Measurements from ENCODE around the gene DYNC1H1.

The DYNC1H1 gene

GRCh38 chr14:102071283-102071998, 107.1 kb downstream of the DYNC1H1 start:
- Histone ChIP-seq H2AFZ (ENCODE audit: low read length) (peak overlapping the region; percentile 33), H3K4me3 (ENCODE audit: low read length in 2 of 2) (no peak overlapping the region), H3K18ac (ENCODE audit: low read length) (no peak overlapping the region), H3K9me3 (replicated peaks in 1 of 2; ENCODE audit: control insufficient read depth in 2 of 2, insufficient read depth in 1 of 2, low read depth in 1 of 2, low read length in 2 of 2) (peaks cover 3 to 4% of the 10 kb centered on the region in 2 donors), H3K79me1 (ENCODE audit: low read depth, low read length) (no peaks in the 10 kb centered on the region), H4K8ac (ENCODE audit: low read depth, low read length) (no peak overlapping the region), H3K27me3 (ENCODE audit: control insufficient read depth in 3 of 3, insufficient read depth in 3 of 3, low read depth in 1 of 3, low read length in 3 of 3) (no peaks in the 10 kb centered on the region), H2BK12ac (ENCODE audit: low read length) (no peak overlapping the region), H3K4ac (ENCODE audit: low read length) (no peak overlapping the region), H3K36me3 (replicated peaks in 1 of 2; ENCODE audit: control insufficient read depth in 2 of 2, insufficient read depth in 2 of 2, low read length in 2 of 2) (peaks cover 0 to 2% of the 10 kb centered on the region in 2 donors), H3K4me1 (ENCODE audit: control insufficient read depth in 2 of 2, insufficient read depth in 1 of 2, low read depth in 1 of 2, low read length in 2 of 2) (peaks cover 0 to under 1% of the 10 kb centered on the region in 2 donors), H3K14ac (ENCODE audit: low read length) (no peak overlapping the region), H2BK15ac (ENCODE audit: low read length) (no peak overlapping the region), H2AK5ac (ENCODE audit: low read depth, low read length) (no peak overlapping the region), H2BK5ac (ENCODE audit: low read length) (no peak overlapping the region), H4K91ac (ENCODE audit: low read depth, low read length, poor library complexity) (no peak overlapping the region), H3K4me2 (ENCODE audit: insufficient read depth, low read length, poor library complexity, severe bottlenecking) (no peak overlapping the region), H3K27ac (replicated peaks; ENCODE audit: low read length) (no peak overlapping the region), H2BK120ac (ENCODE audit: low read depth, low read length) (no peak overlapping the region), H3K23ac (ENCODE audit: low read depth, low read length, poor library complexity) (no peak overlapping the region), H3K9ac (ENCODE audit: low read depth, low read length, poor library complexity) (no peak overlapping the region)
- no CpG with 5 or more reads among the region's 10 CpGs for WGBS, 2 donors (ENCODE audit: extremely low coverage in 2 of 2, insufficient read length in 2 of 2, insufficient replicate concordance in 1 of 2)
- no peak for DNase-seq (ENCODE audit: low spot score)

GRCh38 chr14:102074415-102074964, 110.1 kb downstream of the DYNC1H1 start:
- no peak overlapping the region for H2AFZ ChIP-seq (ENCODE audit: low read length)
- H3K79me1 ChIP-seq (ENCODE audit: low read depth, low read length): no peaks in the 10 kb centered on the region
- no peaks in the 10 kb centered on the region for H3K27me3 ChIP-seq (ENCODE audit: control insufficient read depth in 3 of 3, insufficient read depth in 3 of 3, low read depth in 1 of 3, low read length in 3 of 3)
- no peak overlapping the region for H3K4ac ChIP-seq (ENCODE audit: low read length)
- H2BK5ac ChIP-seq (ENCODE audit: low read length): no peak overlapping the region
- no peak overlapping the region for H3K4me3 ChIP-seq (ENCODE audit: low read length in 2 of 2)
- WGBS, 2 donors (ENCODE audit: extremely low coverage in 2 of 2, insufficient read length in 2 of 2, insufficient replicate concordance in 1 of 2): no CpG with 5 or more reads among the region's 4 CpGs
- no peak overlapping the region for H3K23ac ChIP-seq (ENCODE audit: low read depth, low read length, poor library complexity)
- H4K91ac ChIP-seq (ENCODE audit: low read depth, low read length, poor library complexity): no peak overlapping the region
- H3K18ac ChIP-seq (ENCODE audit: low read length): no peak overlapping the region
- no peak overlapping the region for H2BK12ac ChIP-seq (ENCODE audit: low read length)
- H4K8ac ChIP-seq (ENCODE audit: low read depth, low read length): no peak overlapping the region
- H2AK5ac ChIP-seq (ENCODE audit: low read depth, low read length): no peak overlapping the region
- no peak for DNase-seq (ENCODE audit: low spot score)
- no peak overlapping the region for H3K14ac ChIP-seq (ENCODE audit: low read length)
- no peak overlapping the region for H2BK15ac ChIP-seq (ENCODE audit: low read length)
- peaks cover 3 to 4% of the 10 kb centered on the region in 2 donors for H3K9me3 ChIP-seq (replicated peaks in 1 of 2; ENCODE audit: control insufficient read depth in 2 of 2, insufficient read depth in 1 of 2, low read depth in 1 of 2, low read length in 2 of 2)
- no peak overlapping the region for H3K4me2 ChIP-seq (ENCODE audit: insufficient read depth, low read length, poor library complexity, severe bottlenecking)
- H3K9ac ChIP-seq (ENCODE audit: low read depth, low read length, poor library complexity): no peak overlapping the region
- H3K4me1 ChIP-seq (ENCODE audit: control insufficient read depth in 2 of 2, insufficient read depth in 1 of 2, low read depth in 1 of 2, low read length in 2 of 2): no peaks in the 10 kb centered on the region
- peaks cover 7 to 17% of the 10 kb centered on the region in 2 donors for H3K36me3 ChIP-seq (replicated peaks in 1 of 2; ENCODE audit: control insufficient read depth in 2 of 2, insufficient read depth in 2 of 2, low read length in 2 of 2)
- H2BK120ac ChIP-seq (ENCODE audit: low read depth, low read length): no peak overlapping the region
- H3K27ac ChIP-seq (replicated peaks; ENCODE audit: low read length): no peak overlapping the region

GRCh38 chr14:102075155-102075554, 110.8 kb downstream of the DYNC1H1 start:
- no peak overlapping the region for H3K23ac ChIP-seq (ENCODE audit: low read depth, low read length, poor library complexity)
- no peak overlapping the region for H3K18ac ChIP-seq (ENCODE audit: low read length)
- no peak overlapping the region for H3K14ac ChIP-seq (ENCODE audit: low read length)
- no peak overlapping the region for H2BK12ac ChIP-seq (ENCODE audit: low read length)
- no peaks in the 10 kb centered on the region for H3K4me1 ChIP-seq (ENCODE audit: control insufficient read depth in 2 of 2, insufficient read depth in 1 of 2, low read depth in 1 of 2, low read length in 2 of 2)
- H2AFZ ChIP-seq (ENCODE audit: low read length): no peak overlapping the region
- no peak for DNase-seq (ENCODE audit: low spot score)
- no CpG with 5 or more reads among the region's 4 CpGs for WGBS, 2 donors (ENCODE audit: extremely low coverage in 2 of 2, insufficient read length in 2 of 2, insufficient replicate concordance in 1 of 2)
- H2BK5ac ChIP-seq (ENCODE audit: low read length): no peak overlapping the region
- H3K4ac ChIP-seq (ENCODE audit: low read length): no peak overlapping the region
- H3K9ac ChIP-seq (ENCODE audit: low read depth, low read length, poor library complexity): no peak overlapping the region
- H3K27me3 ChIP-seq (ENCODE audit: control insufficient read depth in 3 of 3, insufficient read depth in 3 of 3, low read depth in 1 of 3, low read length in 3 of 3): no peaks in the 10 kb centered on the region
- peaks cover 4 to 5% of the 10 kb centered on the region in 2 donors for H3K9me3 ChIP-seq (replicated peaks in 1 of 2; ENCODE audit: control insufficient read depth in 2 of 2, insufficient read depth in 1 of 2, low read depth in 1 of 2, low read length in 2 of 2)
- H2BK120ac ChIP-seq (ENCODE audit: low read depth, low read length): no peak overlapping the region
- peaks cover 10 to 23% of the 10 kb centered on the region in 2 donors for H3K36me3 ChIP-seq (replicated peaks in 1 of 2; ENCODE audit: control insufficient read depth in 2 of 2, insufficient read depth in 2 of 2, low read length in 2 of 2)
- no peak overlapping the region for H4K91ac ChIP-seq (ENCODE audit: low read depth, low read length, poor library complexity)
- H3K27ac ChIP-seq (replicated peaks; ENCODE audit: low read length): no peak overlapping the region
- no peak overlapping the region for H2AK5ac ChIP-seq (ENCODE audit: low read depth, low read length)
- no peak overlapping the region for H4K8ac ChIP-seq (ENCODE audit: low read depth, low read length)
- no peak overlapping the region for H2BK15ac ChIP-seq (ENCODE audit: low read length)
- H3K4me2 ChIP-seq (ENCODE audit: insufficient read depth, low read length, poor library complexity, severe bottlenecking): no peak overlapping the region
- H3K4me3 ChIP-seq (ENCODE audit: low read length in 2 of 2): no peak overlapping the region
- no peaks in the 10 kb centered on the region for H3K79me1 ChIP-seq (ENCODE audit: low read depth, low read length)

- Histone ChIP-seq H2AK5ac (ENCODE audit: low read depth, low read length) (no peak overlapping the region), H3K36me3 (replicated peaks in 1 of 2; ENCODE audit: control insufficient read depth in 2 of 2, insufficient read depth in 2 of 2, low read length in 2 of 2) (peaks cover 19 to 45% of the 10 kb centered on the region in 2 donors), H3K4me2 (ENCODE audit: insufficient read depth, low read length, poor library complexity, severe bottlenecking) (no peak overlapping the region), H3K27ac (replicated peaks; ENCODE audit: low read length) (no peak overlapping the region), H2AFZ (ENCODE audit: low read length) (no peak overlapping the region), H3K4me3 (ENCODE audit: low read length in 2 of 2) (no peak overlapping the region), H3K27me3 (ENCODE audit: control insufficient read depth in 3 of 3, insufficient read depth in 3 of 3, low read depth in 1 of 3, low read length in 3 of 3) (no peaks in the 10 kb centered on the region), H3K23ac (ENCODE audit: low read depth, low read length, poor library complexity) (peak overlapping the region; percentile 80), H3K14ac (ENCODE audit: low read length) (no peak overlapping the region), H2BK5ac (ENCODE audit: low read length) (no peak overlapping the region), H4K8ac (ENCODE audit: low read depth, low read length) (no peak overlapping the region), H3K9ac (ENCODE audit: low read depth, low read length, poor library complexity) (no peak overlapping the region), H2BK120ac (ENCODE audit: low read depth, low read length) (no peak overlapping the region), H3K9me3 (replicated peaks in 1 of 2; ENCODE audit: control insufficient read depth in 2 of 2, insufficient read depth in 1 of 2, low read depth in 1 of 2, low read length in 2 of 2) (peaks cover 4 to 5% of the 10 kb centered on the region in 2 donors), H3K79me1 (ENCODE audit: low read depth, low read length) (no peaks in the 10 kb centered on the region), H3K4ac (ENCODE audit: low read length) (no peak overlapping the region), H2BK15ac (ENCODE audit: low read length) (no peak overlapping the region), H2BK12ac (ENCODE audit: low read length) (no peak overlapping the region), H3K18ac (ENCODE audit: low read length) (no peak overlapping the region), H3K4me1 (ENCODE audit: control insufficient read depth in 2 of 2, insufficient read depth in 1 of 2, low read depth in 1 of 2, low read length in 2 of 2) (no peaks in the 10 kb centered on the region), H4K91ac (ENCODE audit: low read depth, low read length, poor library complexity) (no peak overlapping the region)
- DNase-seq (ENCODE audit: low spot score): no peak
- no CpG with 5 or more reads among the region's 5 CpGs for WGBS, 2 donors (ENCODE audit: extremely low coverage in 2 of 2, insufficient read length in 2 of 2, insufficient replicate concordance in 1 of 2)
Observed at GRCh38 chr14:102077382-102077709, 113.0 kb downstream of the DYNC1H1 start.
